Fibroblast of pulmonary artery (primary cell): ENCODE results near the gene IGLON5.

ENCODE experiments used
- DNase-seq: peaks from one replicate; pipeline ENCODE4 v3.0.0-alpha.2; 2010; ENCODE audit warnings: low read depth
- H3K4me3 ChIP-seq: replicated peaks from 2 replicates; pipeline ENCODE4 v1.5.1; 2011; ENCODE audit warnings: low read depth, mild to moderate bottlenecking, control low read depth, low read length, moderate library complexity
- TF ChIP-seq, protein P1 (sequence below): IDR thresholded peaks from 2 replicates; pipeline ENCODE4 v1.5.1; 2011; ENCODE audit warnings: mild to moderate bottlenecking, control low read depth, low read length, inconsistent platforms; ENCODE audit errors: missing control alignments

The IGLON5 gene

DNA sequence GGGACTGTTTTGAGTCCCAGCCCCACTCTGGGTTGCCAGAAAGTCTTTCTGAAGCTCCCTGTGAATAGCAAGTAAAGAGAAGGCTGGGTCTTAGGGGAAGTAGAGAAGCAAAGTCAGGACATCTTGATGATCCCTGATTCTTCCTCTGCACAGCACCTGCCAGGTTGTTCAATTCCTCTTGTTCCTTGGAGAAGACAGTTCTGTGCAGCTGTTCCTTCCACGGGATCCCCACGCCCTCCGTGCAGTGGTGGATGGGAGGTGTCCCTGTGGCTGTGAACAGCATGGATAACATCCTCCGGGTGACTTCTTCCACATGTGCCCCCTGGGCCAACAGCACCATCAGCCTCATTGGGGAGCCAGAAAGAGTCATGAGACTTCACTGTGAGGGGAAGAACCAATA is 29.1 kb upstream of the IGLON5 start:
- TF ChIP-seq, protein P1, sequence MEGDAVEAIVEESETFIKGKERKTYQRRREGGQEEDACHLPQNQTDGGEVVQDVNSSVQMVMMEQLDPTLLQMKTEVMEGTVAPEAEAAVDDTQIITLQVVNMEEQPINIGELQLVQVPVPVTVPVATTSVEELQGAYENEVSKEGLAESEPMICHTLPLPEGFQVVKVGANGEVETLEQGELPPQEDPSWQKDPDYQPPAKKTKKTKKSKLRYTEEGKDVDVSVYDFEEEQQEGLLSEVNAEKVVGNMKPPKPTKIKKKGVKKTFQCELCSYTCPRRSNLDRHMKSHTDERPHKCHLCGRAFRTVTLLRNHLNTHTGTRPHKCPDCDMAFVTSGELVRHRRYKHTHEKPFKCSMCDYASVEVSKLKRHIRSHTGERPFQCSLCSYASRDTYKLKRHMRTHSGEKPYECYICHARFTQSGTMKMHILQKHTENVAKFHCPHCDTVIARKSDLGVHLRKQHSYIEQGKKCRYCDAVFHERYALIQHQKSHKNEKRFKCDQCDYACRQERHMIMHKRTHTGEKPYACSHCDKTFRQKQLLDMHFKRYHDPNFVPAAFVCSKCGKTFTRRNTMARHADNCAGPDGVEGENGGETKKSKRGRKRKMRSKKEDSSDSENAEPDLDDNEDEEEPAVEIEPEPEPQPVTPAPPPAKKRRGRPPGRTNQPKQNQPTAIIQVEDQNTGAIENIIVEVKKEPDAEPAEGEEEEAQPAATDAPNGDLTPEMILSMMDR: no peak
- no peak for DNase-seq
- H3K4me3 ChIP-seq: no peak overlapping the region

DNA sequence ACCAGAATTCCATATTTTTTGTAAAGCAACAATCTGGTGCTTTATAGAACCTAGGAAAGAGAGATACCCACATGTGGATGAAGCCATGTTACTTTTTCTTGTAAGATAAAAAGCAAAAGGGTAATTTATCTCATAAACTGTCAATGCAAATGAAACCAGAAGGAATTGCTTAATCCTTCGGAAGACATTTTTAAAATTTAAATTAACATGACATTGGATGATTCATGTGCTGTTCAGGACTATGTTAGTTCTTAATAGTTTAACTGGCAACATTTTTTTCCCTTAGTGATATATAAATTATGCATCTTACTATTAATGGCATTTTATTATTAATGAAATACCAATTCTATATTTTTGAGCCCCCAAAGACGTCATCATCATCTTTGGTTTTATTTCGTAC is 25.8 kb upstream of the IGLON5 start:
- H3K4me3 ChIP-seq: no peak overlapping the region
- no peak for DNase-seq
- TF ChIP-seq, protein P1: no peak

DNA sequence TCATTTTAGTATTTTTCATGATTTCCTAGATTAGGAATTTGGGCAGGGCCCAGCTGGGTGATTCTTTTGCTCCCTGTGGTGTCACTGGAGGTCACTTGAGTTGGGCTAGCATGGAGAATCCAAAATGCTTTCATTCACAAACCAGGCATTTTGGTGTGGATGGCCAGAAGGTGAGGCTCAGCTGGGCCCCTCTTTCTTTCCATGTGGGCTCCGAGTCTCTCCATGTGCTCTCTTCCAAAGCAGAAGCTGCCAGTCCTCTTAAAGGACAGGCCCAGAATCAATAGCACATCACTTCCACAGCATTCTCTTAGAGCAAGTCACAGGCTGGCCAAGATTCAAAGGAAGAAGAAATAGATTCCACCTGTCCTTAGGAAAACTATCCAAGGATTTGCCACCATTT is 21.8 kb upstream of the IGLON5 start:
- H3K4me3 ChIP-seq: no peak overlapping the region
- TF ChIP-seq, protein P1: no peak
- DNase-seq: no peak

DNA sequence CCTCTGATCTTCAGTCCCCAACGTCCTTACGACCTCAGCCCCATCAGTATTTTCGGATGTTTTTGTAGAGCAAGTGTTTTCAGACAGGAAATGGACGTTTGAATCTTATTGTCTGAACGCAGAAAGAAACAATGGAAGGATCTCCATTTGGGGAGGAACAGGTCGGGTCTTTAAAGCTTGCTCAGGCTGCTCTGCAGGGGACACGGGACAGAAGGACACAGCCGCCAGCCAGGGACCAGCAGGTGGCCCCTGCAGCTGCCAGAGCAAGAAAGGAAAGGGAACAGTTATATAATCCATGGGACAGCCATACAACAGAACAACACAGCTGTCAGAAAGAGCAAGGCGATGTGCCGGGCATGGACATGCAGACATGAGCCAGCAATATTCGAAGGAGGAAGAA is 18.5 kb upstream of the IGLON5 start:
- no peak for DNase-seq
- H3K4me3 ChIP-seq: no peak overlapping the region
- TF ChIP-seq, protein P1: no peak

DNA sequence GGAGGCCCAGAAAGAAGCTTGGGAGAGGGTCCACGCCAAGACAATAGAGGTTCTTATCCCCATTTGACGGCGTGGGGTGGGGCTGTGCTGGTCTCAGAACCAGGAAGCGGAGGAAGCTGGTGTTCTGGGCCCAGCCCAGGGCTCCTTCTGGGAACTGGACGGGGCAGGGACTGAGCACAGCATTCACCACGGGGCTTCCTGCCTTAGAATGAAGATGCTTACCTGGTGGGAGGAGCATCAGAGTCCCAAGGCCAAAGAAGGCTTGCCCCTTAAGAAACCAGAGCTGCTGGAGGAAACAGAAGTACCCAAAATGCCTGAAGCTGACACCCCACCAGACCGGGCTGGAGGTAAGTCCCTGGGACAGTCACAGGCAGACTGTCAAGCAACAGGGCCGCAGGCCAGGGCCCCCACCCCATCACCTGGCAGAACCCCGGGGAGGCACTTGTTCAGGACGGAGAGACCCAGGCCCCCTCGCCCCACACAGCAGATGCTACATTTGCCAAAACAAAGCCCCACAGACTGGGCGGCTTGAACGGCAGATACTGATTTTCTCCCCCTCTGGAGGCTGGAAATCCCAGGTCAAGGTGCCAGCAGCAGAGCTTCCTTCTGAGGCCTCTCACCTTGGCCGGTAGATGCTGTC is 17.8 kb upstream of the IGLON5 start:
- no peak overlapping the region for H3K4me3 ChIP-seq
- TF ChIP-seq, protein P1: no peak
- no peak for DNase-seq

DNA sequence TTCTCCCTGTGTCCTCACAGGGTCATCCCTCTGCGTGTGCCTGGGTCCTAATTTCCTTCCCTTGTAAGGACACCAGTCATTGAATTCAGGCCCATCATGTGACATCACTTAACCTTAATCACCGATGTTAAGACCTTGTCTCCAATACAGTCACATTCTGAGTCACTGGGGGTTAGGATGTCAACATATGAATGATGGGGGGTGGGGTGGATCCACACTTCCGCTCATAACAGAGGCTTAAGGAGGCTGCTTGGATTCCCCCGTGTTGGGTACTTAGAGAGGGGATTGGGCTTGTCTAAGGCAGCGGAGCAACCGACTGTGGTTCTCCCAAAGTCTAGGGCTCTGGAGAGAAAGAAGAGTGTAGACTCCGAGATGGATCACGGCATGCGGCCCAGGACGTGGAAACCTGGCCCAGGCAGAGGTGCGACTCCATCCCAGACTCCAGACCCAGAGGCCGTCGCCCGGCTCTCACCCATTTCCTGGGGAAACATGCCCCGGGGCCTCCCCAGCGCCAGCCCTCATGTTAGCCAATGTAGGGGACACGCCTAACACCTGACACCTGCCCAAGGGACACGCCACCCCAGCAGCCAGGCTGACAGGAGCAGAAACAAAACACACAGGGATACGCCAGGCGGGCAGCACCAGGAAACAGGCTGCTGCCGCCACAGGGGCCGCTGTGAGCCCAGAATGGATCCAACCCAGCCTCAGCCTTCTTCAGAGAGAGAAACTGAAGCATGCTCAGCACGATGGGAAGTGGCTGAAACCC is 17.1 kb upstream of the IGLON5 start:
- TF ChIP-seq, protein P1: no peak

More for the DNA sequence above, 17.1 kb upstream of the IGLON5 start:
- H3K4me3 ChIP-seq: no peak overlapping the region
- no peak for DNase-seq
